WTC11 (cell line): ENCODE results near the gene LAMA5.

Experiments used
- CREB1 ChIP-seq: sonication (generic); formaldehyde crosslinking; IDR thresholded peaks from 2 replicates; pipeline ENCODE4 v1.8.0; 2023; ENCODE audit warnings: mild to moderate bottlenecking, missing genetic modification reagents
- USF1 ChIP-seq: sonication (generic); formaldehyde crosslinking; IDR thresholded peaks from 2 replicates; pipeline ENCODE4 v1.8.0; 2022; ENCODE audit warnings: mild to moderate bottlenecking, missing genetic modification reagents
- TF ChIP-seq, protein P1 (sequence below): sonication (generic); formaldehyde crosslinking; IDR thresholded peaks from 2 replicates; pipeline ENCODE4 v1.8.0; 2022; ENCODE audit warnings: missing genetic modification reagents
- TF ChIP-seq, protein P2 (sequence below): sonication (generic); formaldehyde crosslinking; IDR thresholded peaks from 2 replicates; pipeline ENCODE4 v1.8.0; 2023; ENCODE audit warnings: missing genetic modification reagents, mild to moderate bottlenecking, borderline replicate concordance
- TF ChIP-seq, protein P3 (sequence below): fragments of 200-600 bp; IDR thresholded peaks from 2 replicates; pipeline ENCODE4 v1.8.0; 2022; ENCODE audit warnings: antibody characterized with exemption
- TF ChIP-seq, protein P4 (sequence below): sonication (generic); formaldehyde crosslinking; conservative IDR thresholded peaks from 2 replicates; pipeline ENCODE4 v1.8.1; 2022; ENCODE audit warnings: mild to moderate bottlenecking, missing genetic modification reagents

DNA sequence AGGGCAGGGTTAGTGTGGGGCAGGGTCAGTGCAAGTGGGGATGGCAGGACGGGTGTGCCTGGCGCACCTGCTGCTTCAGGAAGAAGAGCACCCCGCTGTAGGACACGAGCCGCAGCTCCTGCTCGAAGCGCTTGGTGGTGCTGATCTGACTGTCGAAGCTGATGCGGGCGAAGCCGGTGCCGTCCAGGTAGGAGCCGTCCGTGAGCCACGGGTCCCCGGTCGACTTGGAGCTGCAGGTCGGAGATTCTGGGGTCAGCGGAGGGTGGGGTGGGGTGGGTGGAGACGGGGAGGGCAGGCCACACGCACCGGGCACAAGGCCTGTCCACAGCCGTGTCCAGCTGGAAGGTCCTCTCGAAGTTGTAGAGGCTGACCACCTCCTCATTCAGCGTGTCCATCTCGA is 54.1 kb downstream of the LAMA5 start:
- TF ChIP-seq, protein P1, sequence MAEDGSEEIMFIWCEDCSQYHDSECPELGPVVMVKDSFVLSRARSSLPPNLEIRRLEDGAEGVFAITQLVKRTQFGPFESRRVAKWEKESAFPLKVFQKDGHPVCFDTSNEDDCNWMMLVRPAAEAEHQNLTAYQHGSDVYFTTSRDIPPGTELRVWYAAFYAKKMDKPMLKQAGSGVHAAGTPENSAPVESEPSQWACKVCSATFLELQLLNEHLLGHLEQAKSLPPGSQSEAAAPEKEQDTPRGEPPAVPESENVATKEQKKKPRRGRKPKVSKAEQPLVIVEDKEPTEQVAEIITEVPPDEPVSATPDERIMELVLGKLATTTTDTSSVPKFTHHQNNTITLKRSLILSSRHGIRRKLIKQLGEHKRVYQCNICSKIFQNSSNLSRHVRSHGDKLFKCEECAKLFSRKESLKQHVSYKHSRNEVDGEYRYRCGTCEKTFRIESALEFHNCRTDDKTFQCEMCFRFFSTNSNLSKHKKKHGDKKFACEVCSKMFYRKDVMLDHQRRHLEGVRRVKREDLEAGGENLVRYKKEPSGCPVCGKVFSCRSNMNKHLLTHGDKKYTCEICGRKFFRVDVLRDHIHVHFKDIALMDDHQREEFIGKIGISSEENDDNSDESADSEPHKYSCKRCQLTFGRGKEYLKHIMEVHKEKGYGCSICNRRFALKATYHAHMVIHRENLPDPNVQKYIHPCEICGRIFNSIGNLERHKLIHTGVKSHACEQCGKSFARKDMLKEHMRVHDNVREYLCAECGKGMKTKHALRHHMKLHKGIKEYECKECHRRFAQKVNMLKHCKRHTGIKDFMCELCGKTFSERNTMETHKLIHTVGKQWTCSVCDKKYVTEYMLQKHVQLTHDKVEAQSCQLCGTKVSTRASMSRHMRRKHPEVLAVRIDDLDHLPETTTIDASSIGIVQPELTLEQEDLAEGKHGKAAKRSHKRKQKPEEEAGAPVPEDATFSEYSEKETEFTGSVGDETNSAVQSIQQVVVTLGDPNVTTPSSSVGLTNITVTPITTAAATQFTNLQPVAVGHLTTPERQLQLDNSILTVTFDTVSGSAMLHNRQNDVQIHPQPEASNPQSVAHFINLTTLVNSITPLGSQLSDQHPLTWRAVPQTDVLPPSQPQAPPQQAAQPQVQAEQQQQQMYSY (CRISPR knock-in tag): no peak
- TF ChIP-seq, protein P2, sequence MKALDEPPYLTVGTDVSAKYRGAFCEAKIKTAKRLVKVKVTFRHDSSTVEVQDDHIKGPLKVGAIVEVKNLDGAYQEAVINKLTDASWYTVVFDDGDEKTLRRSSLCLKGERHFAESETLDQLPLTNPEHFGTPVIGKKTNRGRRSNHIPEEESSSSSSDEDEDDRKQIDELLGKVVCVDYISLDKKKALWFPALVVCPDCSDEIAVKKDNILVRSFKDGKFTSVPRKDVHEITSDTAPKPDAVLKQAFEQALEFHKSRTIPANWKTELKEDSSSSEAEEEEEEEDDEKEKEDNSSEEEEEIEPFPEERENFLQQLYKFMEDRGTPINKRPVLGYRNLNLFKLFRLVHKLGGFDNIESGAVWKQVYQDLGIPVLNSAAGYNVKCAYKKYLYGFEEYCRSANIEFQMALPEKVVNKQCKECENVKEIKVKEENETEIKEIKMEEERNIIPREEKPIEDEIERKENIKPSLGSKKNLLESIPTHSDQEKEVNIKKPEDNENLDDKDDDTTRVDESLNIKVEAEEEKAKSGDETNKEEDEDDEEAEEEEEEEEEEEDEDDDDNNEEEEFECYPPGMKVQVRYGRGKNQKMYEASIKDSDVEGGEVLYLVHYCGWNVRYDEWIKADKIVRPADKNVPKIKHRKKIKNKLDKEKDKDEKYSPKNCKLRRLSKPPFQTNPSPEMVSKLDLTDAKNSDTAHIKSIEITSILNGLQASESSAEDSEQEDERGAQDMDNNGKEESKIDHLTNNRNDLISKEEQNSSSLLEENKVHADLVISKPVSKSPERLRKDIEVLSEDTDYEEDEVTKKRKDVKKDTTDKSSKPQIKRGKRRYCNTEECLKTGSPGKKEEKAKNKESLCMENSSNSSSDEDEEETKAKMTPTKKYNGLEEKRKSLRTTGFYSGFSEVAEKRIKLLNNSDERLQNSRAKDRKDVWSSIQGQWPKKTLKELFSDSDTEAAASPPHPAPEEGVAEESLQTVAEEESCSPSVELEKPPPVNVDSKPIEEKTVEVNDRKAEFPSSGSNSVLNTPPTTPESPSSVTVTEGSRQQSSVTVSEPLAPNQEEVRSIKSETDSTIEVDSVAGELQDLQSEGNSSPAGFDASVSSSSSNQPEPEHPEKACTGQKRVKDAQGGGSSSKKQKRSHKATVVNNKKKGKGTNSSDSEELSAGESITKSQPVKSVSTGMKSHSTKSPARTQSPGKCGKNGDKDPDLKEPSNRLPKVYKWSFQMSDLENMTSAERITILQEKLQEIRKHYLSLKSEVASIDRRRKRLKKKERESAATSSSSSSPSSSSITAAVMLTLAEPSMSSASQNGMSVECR (CRISPR knock-in tag): no peak
- TF ChIP-seq, protein P3, sequence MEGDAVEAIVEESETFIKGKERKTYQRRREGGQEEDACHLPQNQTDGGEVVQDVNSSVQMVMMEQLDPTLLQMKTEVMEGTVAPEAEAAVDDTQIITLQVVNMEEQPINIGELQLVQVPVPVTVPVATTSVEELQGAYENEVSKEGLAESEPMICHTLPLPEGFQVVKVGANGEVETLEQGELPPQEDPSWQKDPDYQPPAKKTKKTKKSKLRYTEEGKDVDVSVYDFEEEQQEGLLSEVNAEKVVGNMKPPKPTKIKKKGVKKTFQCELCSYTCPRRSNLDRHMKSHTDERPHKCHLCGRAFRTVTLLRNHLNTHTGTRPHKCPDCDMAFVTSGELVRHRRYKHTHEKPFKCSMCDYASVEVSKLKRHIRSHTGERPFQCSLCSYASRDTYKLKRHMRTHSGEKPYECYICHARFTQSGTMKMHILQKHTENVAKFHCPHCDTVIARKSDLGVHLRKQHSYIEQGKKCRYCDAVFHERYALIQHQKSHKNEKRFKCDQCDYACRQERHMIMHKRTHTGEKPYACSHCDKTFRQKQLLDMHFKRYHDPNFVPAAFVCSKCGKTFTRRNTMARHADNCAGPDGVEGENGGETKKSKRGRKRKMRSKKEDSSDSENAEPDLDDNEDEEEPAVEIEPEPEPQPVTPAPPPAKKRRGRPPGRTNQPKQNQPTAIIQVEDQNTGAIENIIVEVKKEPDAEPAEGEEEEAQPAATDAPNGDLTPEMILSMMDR: no peak
- TF ChIP-seq, protein P4, sequence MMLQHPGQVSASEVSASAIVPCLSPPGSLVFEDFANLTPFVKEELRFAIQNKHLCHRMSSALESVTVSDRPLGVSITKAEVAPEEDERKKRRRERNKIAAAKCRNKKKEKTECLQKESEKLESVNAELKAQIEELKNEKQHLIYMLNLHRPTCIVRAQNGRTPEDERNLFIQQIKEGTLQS: no peak
- TF ChIP-seq USF1 (CRISPR knock-in tag): no peak
- TF ChIP-seq CREB1 (CRISPR knock-in tag): no peak
